Measurements from ENCODE around the gene UBE4B.

Gene UBE4B

DNA sequence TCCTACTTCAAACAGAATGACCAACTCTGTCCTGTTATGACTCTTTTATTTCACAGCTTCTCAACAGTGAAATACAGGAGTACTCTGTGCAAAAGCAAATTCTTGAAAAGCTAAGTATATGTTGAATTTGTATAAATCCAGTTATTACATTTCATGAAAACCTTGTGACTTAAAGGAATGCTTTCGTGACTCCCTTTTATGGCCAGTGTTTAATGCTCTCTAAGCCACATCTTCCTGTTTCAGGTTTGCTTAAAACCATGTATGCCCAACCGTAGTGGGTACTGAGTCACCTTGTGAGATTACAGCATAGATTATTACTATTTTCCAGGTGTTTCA is 137.4 kb downstream of the UBE4B start:
- H3K27me3 ChIP-seq (ENCODE audit: insufficient read depth, low read depth, severe bottlenecking) = no peaks in the 10 kb centered on the region
- H3K36me3 ChIP-seq = peaks cover 70% of the 10 kb centered on the region
- H3K9me3 ChIP-seq (ENCODE audit: severe bottlenecking) = no peaks in the 10 kb centered on the region
- no peak for TF ChIP-seq CTCF (IDR thresholded peaks at IDR 0.05; ENCODE audit: low read depth, low read length)
- no peak for DNase-seq
- H3K27ac ChIP-seq = no peak overlapping the region
- H3K4me3 ChIP-seq (ENCODE audit: low read depth, low read length) = no peak overlapping the region

GRCh38 chr1:10171105-10171767 is 138.5 kb downstream of the UBE4B start:
- H3K36me3 ChIP-seq = peaks cover 69% of the 10 kb centered on the region
- no peak overlapping the region for H3K4me3 ChIP-seq (ENCODE audit: low read depth, low read length)
- no peak overlapping the region for H3K27ac ChIP-seq
- TF ChIP-seq CTCF (IDR thresholded peaks at IDR 0.05; ENCODE audit: low read depth, low read length) = no peak
- no peak for DNase-seq
- peaks cover 5% of the 10 kb centered on the region for H3K9me3 ChIP-seq (ENCODE audit: severe bottlenecking)
- no peaks in the 10 kb centered on the region for H3K27me3 ChIP-seq (ENCODE audit: insufficient read depth, low read depth, severe bottlenecking)

DNA sequence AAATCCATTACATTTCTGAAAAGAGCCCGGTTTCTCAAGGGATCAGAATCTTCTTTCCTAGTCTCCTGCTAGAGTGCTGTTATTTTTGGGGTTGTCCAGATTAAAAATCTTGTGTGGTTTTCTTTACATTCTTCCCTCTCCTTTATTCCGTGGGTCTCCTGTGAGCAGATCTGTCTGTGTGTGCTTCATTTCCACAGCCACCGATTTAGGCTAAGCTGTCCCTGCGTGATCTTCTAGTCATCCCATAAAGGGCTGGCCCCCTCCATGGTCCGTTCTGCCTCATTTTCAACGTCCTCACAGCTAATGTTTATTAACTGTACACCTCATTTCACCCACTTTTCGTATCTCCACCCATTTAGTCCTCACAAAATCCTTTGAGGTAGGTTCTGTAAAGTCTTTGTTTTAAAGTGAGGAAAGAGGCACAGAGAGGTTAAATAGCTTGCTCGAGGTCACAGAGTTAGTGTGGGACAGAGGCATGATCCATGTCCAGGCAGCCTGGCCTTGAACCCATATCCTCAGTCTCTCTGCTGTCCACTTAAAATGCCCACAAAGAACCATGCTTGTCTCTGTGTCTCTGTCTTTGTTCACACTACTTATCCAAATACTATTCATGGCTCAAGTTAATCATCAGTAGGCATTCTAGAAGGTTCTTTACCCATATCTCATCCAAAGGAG is 139.4 kb downstream of the UBE4B start:
- H3K27me3 ChIP-seq (ENCODE audit: insufficient read depth, low read depth, severe bottlenecking) = no peaks in the 10 kb centered on the region

DNA sequence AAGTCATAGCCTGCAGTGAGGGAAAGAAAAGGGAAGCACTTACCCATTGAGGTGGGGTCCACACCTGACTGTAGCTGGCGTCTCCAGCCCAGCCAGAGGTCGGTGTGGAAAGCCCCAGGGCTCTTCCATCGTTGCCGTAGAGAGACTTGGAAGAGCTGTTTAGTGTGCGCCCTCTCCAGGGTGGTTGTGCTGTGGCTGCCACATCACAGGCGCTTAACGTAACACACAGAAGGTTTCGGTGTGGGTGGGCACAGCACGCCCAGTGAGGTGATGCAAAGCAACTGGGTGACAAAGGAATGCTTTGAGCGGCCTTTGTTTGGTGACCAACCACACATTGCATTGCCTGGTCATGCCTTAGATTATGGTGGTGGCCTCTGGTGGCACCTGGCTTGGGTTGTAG is 140.8 kb downstream of the UBE4B start:
- TF ChIP-seq CTCF (IDR thresholded peaks at IDR 0.05; ENCODE audit: low read depth, low read length) = no peak
- H3K27me3 ChIP-seq (ENCODE audit: insufficient read depth, low read depth, severe bottlenecking) = no peaks in the 10 kb centered on the region
- DNase-seq = no peak
- H3K4me3 ChIP-seq (ENCODE audit: low read depth, low read length) = no peak overlapping the region
- H3K27ac ChIP-seq = no peak overlapping the region
- H3K36me3 ChIP-seq = peaks cover 55% of the 10 kb centered on the region
- H3K9me3 ChIP-seq (ENCODE audit: severe bottlenecking) = peaks cover 5% of the 10 kb centered on the region

More for the DNA sequence above, 139.4 kb downstream of the UBE4B start:
- Histone ChIP-seq H3K4me3 (ENCODE audit: low read depth, low read length) (no peak overlapping the region), H3K36me3 (peaks cover 65% of the 10 kb centered on the region), H3K27ac (no peak overlapping the region), H3K9me3 (ENCODE audit: severe bottlenecking) (peaks cover 5% of the 10 kb centered on the region)
- TF ChIP-seq CTCF (IDR thresholded peaks at IDR 0.05; ENCODE audit: low read depth, low read length) = no peak
- DNase-seq = no peak

- Histone ChIP-seq H3K9me3 (ENCODE audit: severe bottlenecking) (peaks cover 5% of the 10 kb centered on the region), H3K4me3 (ENCODE audit: low read depth, low read length) (no peak overlapping the region), H3K36me3 (peaks cover 37% of the 10 kb centered on the region), H3K27ac (no peak overlapping the region), H3K27me3 (ENCODE audit: insufficient read depth, low read depth, severe bottlenecking) (no peaks in the 10 kb centered on the region)
- no peak for TF ChIP-seq CTCF (IDR thresholded peaks at IDR 0.05; ENCODE audit: low read depth, low read length)
- no peak for DNase-seq
Observed at GRCh38 chr1:10177876-10178275, 145.1 kb downstream of the UBE4B start.

Measured in WERI-Rb-1 (cell line).